ENCODE results near the gene IRF2.

DNA sequence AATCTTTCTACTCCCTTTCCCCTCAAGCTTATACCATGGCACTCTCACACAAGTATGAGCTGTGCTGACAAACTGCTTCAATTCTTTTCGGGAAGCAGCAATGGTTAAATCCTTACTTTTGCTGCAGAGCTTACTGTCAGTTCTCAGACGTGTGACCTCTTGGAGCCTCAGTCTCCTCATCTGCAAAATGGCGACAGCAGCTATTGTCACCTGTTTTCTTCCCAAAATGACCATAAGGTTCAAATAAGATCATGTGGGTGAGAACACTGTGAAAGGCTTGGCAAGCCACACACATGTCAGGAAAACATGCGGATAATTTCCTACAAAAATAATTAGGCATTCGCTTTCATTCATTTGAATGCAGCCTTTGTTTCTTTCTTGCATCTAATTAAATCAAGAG, 36.8 kb upstream of the IRF2 start:
- no peak for TF ChIP-seq POLR2AphosphoS5 (IDR thresholded peaks at IDR 0.05; ENCODE audit: low read depth, low read length)
- TF ChIP-seq SPI1 (IDR thresholded peaks at IDR 0.05; ENCODE audit: low read depth, low read length): no peak
- no peak for TF ChIP-seq POLR2A (IDR thresholded peaks at IDR 0.05; ENCODE audit: low read depth, low read length)
- no peak for TF ChIP-seq TAF1 (IDR thresholded peaks at IDR 0.05; ENCODE audit: low read depth, low read length)
- no peak for TF ChIP-seq POU2F2 (IDR thresholded peaks at IDR 0.05; ENCODE audit: low read depth, low read length)

Data from GM12891 (cell line).